Activated CD4-positive, alpha-beta T cell treated with anti-CD3 and anti-CD28 coated beads for 48 hours (primary cell): ENCODE results near the gene CDH12.
"Not testable (repeated sequence)": the region's sequence is repeated elsewhere in the genome, so short reads cannot be mapped to it uniquely, and the experiment has no call there.

Source experiments
- DNase-seq: peaks from one replicate; pipeline ENCODE4 v3.0.0-alpha.2; 2020

CDH12 gene

GRCh38 chr5:22643356-22643755 is 209.8 kb downstream of the CDH12 start:
- DNase-seq: no peak

DNA sequence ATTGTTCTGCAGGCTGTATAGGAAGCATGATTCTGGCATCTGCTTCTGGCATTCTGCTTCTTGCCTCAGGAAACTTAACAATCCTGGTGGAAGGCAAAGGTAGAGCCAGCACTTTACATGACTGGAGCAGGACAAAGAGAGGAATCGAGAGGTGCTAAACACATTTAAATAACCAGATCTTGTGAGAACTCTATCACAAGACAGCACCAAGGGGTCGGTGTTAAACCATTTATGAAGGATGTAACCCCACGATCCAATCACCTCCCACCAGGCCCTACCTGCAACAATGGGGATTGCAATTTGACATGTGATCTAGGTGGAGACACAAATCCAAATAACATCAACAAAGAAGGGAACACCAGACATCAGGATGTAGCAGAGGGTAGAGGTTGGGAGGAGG is 221.5 kb downstream of the CDH12 start:
- no peak for DNase-seq

GRCh38 chr5:22627029-22627428 is 226.1 kb downstream of the CDH12 start:
- no peak for DNase-seq

DNA sequence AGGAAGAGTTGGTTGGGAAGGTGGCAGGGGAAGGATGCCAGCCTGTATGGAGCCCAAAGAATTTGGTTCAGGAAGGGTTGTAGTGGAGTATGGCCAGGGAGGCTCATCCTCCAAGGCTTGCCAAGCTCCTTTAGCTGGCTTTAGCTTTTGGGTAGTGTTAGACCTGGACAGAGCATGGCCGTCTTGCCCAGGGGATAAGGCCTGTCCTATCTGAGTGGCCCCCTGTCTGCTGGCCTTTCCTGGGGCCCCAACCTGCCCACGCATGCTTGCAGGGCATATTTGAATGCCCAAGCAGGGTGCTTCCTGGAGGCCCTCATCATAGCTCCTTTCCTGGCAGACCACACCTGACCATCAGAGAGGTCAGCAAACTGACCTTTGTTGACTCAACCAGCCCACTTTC is 227.7 kb downstream of the CDH12 start:
- DNase-seq: no peak

GRCh38 chr5:22621084-22621483 is 232.1 kb downstream of the CDH12 start:
- DNase-seq: no peak

DNA sequence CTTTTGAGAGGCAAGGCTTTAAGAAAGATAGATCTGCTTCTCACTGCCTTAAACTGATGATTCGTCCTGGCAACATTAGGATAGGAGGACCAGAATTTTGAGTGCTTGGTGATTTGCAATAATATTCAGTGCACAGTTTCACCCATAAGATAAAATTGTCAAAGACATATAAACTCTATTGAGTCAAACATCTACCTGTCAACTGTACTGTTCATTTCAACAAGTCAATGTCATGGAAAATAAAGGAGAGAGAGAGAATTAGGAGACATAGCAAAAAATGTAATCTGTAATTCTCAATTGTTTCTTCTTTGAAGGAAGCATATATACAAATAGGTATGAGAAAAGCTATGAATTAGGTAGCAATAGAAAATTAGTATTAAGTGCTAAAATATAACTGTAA is 237.2 kb downstream of the CDH12 start:
- no peak for DNase-seq

- no peak for DNase-seq
Observed at GRCh38 chr5:22614486-22615094, 238.6 kb downstream of the CDH12 start.

DNA sequence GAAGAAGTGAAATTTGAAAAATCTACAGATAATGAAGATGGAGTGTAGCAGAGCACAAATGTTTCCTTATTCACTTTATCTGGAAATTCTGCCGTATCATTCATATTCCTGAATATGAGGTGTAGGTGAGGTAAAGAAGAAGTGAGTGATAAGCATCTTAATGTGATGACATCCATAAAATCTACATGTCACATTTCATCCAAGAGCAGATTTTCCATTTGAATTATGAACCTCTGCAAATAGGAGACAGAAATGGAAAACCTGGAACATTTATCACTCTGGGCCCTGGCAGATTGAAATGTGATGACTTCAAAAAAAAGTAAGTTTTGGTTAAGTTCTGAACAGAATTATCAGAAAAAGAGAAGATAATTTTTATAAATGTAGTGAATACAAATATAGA is 240.2 kb downstream of the CDH12 start:
- DNase-seq: no peak

DNA sequence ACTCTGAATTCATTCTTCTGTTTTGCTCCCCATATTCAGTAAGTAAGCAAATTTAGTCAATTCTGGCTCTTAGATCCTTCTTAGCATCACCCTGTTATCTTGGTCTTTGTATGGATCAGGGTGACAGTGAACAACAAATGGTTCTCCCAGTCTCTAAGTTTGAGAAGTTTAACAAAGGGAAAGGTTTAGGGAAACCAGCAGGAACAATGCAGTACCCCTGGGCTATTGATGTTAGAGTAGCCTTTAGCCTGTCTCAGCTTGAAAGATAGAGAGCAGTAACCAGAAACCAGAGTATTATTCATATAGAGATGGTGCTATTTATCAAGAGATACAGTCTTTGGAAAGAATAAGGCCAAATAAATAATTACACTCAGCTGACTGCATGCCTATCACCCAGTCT is 241.8 kb downstream of the CDH12 start:
- no peak for DNase-seq

GRCh38 chr5:22607498-22607897 is 245.6 kb downstream of the CDH12 start:
- not testable (repeated sequence) for DNase-seq

DNA sequence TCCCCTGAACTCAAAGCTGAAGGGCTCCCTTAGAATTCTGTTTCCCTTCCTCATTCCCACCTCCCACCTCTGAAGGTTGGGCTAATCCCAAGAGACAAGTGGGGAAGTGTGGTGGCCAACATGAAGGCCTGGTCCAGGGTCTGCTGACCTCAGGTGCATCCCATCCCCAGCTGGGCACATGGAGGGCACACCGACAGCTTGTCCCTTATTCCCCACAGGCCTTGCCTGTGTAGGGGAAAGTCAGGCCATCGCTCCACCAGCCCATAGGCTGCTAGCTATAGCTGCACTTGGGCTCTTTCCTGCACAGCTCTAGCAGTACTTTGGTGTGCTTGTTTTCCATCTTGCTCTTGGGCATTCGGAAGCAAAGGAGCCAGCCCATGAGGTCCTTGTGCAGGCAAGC is 247.7 kb downstream of the CDH12 start:
- DNase-seq: no peak

DNA sequence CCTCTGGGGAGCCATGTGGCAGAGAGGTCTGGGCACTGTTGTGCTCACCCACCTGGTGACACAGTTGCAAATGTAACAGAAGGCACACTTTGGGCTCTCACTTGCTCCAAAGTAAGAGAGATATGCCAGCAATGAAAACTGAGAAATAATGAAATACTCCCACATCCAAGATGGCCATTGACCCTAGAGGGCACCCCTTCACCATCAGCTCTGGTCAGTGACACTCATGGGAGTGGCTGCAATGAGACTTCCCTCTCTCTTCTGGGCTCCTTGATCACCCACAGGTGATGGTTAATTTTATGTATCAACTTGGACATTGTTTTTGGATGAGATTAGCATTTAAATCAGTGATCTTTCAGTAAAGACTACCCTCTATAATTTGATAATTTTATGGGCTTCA is 248.4 kb downstream of the CDH12 start:
- DNase-seq: no peak

- no peak for DNase-seq
Observed at GRCh38 chr5:22598796-22599195, 254.3 kb downstream of the CDH12 start.

DNA sequence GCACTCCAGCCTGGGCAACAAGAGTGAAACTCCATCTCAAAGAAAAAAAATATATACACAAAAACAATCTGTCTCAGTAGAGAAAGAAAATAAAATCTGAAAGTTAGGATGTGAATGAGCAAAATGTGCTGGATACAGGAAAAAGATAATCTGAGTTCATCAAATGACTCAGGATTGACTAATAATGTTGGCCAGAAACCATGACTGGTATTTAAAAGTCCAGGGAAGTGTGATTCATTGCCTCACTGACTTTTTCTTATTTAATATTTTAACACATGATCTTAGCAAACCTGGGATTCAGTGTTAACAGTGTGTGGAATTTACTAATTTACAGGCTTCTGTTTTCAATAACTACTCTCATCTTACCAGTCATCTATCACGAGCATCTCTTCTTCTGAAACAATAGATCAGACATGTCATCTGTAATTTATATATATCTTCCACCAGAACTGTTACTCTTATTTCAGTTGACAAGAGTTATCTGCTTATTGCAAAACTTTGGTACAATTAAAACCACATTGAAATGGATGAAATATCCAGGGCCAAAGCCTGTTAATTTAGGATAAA is 256.7 kb downstream of the CDH12 start:
- DNase-seq: no peak

GRCh38 chr5:22594491-22594890 is 258.7 kb downstream of the CDH12 start:
- DNase-seq: no peak

DNA sequence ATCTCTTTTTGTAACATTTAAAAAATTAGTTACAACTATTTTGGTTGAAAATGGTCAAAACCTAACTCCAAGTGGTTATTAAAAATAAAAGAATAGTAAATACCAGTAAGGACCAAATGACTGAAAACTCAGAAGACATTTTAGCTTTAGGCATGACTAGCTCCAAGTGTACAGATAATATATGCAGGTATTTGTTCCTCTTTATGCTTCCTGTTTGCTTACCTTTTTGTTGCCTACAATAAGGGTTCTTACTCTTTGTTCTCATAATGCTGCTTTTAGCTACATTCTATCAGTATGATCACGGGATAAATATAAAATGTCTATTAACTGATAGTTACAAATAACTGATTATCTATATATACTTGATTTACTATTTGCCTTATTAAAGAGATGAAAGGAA is 259.6 kb downstream of the CDH12 start:
- no peak for DNase-seq

DNA sequence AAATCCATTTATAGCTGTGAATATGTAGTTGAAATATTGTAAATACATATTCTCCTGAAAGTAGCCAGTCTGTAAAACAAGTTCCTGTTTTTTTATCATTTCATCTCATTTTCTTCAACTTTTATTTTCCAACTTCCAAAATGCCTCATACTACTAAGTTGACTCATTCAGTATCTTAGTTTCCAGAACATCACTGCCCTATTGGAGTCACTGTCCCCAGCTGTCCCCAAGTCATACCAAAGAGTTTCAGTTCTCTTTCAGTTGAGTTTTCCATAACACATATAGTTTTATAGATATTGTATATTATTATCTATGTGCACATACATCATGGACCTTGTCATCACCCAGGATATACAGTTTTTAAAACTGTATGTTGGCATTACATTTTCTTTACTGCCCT is 261.7 kb downstream of the CDH12 start:
- no peak for DNase-seq

DNA sequence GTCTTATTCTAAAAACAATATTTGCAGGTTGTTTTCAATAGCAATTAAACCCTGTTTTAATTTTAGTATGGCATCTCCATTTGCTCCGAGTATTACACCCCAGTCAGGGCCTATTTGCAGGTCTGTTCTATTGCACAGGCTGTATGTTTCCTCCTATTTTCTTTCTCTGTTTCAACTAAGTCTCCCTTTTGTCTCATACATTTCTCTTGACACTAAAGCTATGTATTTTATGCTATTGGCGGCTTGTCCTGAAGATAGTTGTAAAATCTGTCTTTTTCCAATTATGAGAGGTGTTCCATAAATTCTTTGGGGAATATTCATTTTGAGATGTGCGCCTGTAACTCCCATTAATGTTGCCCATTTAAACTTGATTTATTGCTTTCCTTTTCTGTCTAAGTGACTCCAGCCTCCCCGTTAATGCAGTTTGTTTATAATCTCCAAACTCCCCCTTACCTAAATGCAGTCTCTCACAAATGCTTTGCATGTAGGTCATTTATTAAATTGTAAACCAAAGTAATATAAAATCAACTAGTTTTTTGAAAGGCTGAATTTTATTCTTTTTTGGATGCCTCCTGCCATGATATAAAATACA is 262.4 kb downstream of the CDH12 start:
- DNase-seq: no peak

DNA sequence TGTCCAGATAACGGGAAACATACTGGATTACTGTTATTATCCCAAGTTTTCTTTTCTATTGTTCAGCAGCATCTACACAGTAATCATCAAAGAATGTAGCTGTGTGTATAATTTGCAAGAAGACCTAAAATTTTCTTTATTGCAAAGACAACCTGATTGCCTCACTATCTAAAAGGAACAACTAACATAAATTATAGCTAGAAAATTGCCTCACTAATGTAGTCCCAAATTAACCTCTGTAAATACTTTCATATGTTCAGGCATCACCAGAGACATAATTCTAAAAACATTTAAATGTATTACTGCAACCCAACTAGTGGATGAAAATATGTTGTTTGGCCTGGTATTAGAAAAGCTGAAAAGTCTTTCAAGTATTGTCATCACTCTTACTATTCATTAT is 275.4 kb downstream of the CDH12 start:
- no peak for DNase-seq

DNA sequence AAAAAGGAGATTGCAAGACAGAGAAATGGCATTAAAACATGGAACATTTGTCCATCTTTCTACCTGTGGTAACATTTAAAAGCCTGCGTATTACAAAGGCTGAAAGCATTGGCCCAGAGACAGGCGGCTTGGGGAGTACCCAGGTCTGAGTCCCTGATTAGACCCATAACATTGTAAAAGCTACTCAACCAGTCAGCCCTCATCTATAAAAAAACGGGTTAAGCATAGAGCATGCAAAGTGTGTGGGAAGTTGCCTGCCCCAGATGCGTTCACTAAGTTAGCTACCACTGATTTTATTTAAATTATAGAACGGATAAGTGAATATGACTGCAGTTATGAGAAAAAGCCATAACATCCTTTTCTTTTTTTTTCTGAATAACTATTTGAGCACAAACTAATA is 276.1 kb downstream of the CDH12 start:
- no peak for DNase-seq

GRCh38 chr5:22572941-22573340 is 280.2 kb downstream of the CDH12 start:
- no peak for DNase-seq

DNA sequence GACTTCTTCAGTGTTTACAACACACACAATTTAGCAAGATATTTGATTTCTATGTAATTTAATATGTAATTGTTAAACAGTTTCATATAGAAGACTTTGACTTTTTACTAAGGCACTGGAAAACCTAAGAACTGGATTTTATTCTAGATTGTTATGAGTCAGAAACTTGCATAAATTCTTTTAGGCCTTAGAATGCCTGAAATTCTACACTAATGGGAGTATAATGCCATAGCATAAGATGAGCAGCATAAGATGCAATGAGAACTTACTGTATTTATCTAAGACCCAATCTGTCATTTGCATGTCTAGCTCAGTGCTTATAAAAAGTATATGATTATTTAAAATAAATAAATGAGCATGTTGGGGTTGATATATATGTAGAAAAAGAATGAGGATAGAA is 285.2 kb downstream of the CDH12 start:
- DNase-seq: no peak

- no peak for DNase-seq
Observed at GRCh38 chr5:22560147-22560546, 293.0 kb downstream of the CDH12 start.

DNA sequence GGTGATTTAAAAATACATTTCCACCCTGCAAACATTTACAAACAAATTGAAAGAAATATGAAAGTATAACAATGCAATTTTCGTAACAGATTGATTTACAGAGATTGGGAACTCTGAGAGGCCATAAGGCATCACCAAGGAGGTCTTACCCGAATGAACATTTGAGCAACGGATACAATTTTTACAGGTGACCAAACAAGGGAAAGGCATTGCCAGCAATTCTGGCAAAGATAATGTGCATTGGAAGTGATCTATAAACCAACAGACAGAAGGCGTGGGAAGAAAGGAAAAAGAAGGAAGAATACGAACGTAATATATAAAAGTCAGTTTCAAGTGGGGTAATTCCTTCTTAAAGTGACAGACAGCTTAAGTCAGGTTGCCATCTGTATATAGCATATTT is 295.9 kb downstream of the CDH12 start:
- DNase-seq: no peak

GRCh38 chr5:22554475-22554874 is 298.7 kb downstream of the CDH12 start:
- no peak for DNase-seq
